Measurements from ENCODE around the gene LAMA2.

- TF ChIP-seq, protein P1, sequence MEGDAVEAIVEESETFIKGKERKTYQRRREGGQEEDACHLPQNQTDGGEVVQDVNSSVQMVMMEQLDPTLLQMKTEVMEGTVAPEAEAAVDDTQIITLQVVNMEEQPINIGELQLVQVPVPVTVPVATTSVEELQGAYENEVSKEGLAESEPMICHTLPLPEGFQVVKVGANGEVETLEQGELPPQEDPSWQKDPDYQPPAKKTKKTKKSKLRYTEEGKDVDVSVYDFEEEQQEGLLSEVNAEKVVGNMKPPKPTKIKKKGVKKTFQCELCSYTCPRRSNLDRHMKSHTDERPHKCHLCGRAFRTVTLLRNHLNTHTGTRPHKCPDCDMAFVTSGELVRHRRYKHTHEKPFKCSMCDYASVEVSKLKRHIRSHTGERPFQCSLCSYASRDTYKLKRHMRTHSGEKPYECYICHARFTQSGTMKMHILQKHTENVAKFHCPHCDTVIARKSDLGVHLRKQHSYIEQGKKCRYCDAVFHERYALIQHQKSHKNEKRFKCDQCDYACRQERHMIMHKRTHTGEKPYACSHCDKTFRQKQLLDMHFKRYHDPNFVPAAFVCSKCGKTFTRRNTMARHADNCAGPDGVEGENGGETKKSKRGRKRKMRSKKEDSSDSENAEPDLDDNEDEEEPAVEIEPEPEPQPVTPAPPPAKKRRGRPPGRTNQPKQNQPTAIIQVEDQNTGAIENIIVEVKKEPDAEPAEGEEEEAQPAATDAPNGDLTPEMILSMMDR (IDR thresholded peaks at IDR 0.05) = no peak
- no peak for TF ChIP-seq POLR2A (IDR thresholded peaks at IDR 0.05)
Measured at GRCh38 chr6:129136751-129137150, 253.8 kb downstream of the LAMA2 start.
